HEK293 (cell line): Measurements from ENCODE around the gene PXDC1.

ENCODE experiments used
- CTCF ChIA-PET: fragments of 350-600 bp; formaldehyde crosslinking; extraction: SDS; loops from one replicate; lab custom pipeline; 2021; ENCODE audit warnings: antibody characterized with exemption; lab: Yijun Ruan, JAX
- POLR2A ChIA-PET: fragments of 300-600 bp; formaldehyde crosslinking; extraction: SDS; loops from one replicate; lab custom pipeline; 2020; ENCODE audit warnings: antibody characterized with exemption, inconsistent platforms; lab: Yijun Ruan, JAX
- H3K27ac ChIP-seq: fragments of 200-500 bp; sonication (Bioruptor generic); 2 replicates; pipeline ENCODE4 v1.5.1; 2014; ENCODE audit warnings: low read depth, low read length, control low read depth, inconsistent platforms; ENCODE audit errors: extremely low read depth
- H3K36me3 ChIP-seq, 2 experiments: fragments of 200-500 bp in 1 of 2; sonication (Bioruptor generic) in 1 of 2; 1 replicate in 1 of 2; 2 replicates in 1 of 2; pipeline ENCODE4 v1.5.1; 2014 to 2017; ENCODE audit warnings: inconsistent platforms in 2 of 2, low read length in 2 of 2; ENCODE audit not compliant: control insufficient read depth in 2 of 2, insufficient read depth in 1 of 2
- H3K4me1 ChIP-seq: fragments of 200-500 bp; sonication (Bioruptor generic); 2 replicates; pipeline ENCODE4 v1.5.1; 2014; ENCODE audit warnings: mild to moderate bottlenecking, low read length, inconsistent platforms; ENCODE audit not compliant: control insufficient read depth, insufficient read depth
- H3K4me3 ChIP-seq: 2 replicates; pipeline ENCODE4 v1.5.1; 2011; ENCODE audit warnings: low read depth, mild to moderate bottlenecking, control low read depth, low read length, moderate library complexity
- H3K9me3 ChIP-seq: fragments of 200-500 bp; sonication (Bioruptor generic); 2 replicates; pipeline ENCODE4 v1.5.1; 2014; ENCODE audit warnings: low read depth, low read length, inconsistent platforms; ENCODE audit not compliant: control insufficient read depth, insufficient read depth
- BCL11A ChIP-seq: fragments of 450-650 bp; formaldehyde crosslinking; IDR thresholded peaks from 2 replicates; pipeline ENCODE4 v1.5.1; 2016; ENCODE audit warnings: low read depth, missing biosample characterization, missing genetic modification characterization
- BCL11B ChIP-seq: fragments of 450-650 bp; formaldehyde crosslinking; IDR thresholded peaks from 2 replicates; pipeline ENCODE4 v1.5.1; 2016; ENCODE audit warnings: low read depth, missing biosample characterization, missing genetic modification characterization
- KLF9 ChIP-seq: fragments of 450-650 bp; formaldehyde crosslinking; IDR thresholded peaks from 2 replicates; pipeline ENCODE4 v1.5.1; 2016; ENCODE audit warnings: missing biosample characterization, missing genetic modification characterization, low read depth
- MYNN ChIP-seq: fragments of 450-650 bp; formaldehyde crosslinking; IDR thresholded peaks from 2 replicates; pipeline ENCODE4 v1.5.1; 2016; ENCODE audit warnings: missing biosample characterization, missing genetic modification characterization, borderline replicate concordance
- MZF1 ChIP-seq: fragments of 450-650 bp; formaldehyde crosslinking; IDR thresholded peaks from 2 replicates; pipeline ENCODE4 v1.5.1; 2017; ENCODE audit warnings: missing biosample characterization, missing genetic modification characterization, borderline replicate concordance
- OVOL3 ChIP-seq: fragments of 450-650 bp; formaldehyde crosslinking; IDR thresholded peaks from 2 replicates; pipeline ENCODE4 v1.5.1; 2016; ENCODE audit warnings: missing biosample characterization, missing genetic modification characterization
- YY2 ChIP-seq: fragments of 450-650 bp; formaldehyde crosslinking; IDR thresholded peaks from 2 replicates; pipeline ENCODE4 v1.5.1; 2016; ENCODE audit warnings: missing biosample characterization, missing genetic modification characterization
- ZBTB21 ChIP-seq: fragments of 450-650 bp; formaldehyde crosslinking; IDR thresholded peaks from 2 replicates; pipeline ENCODE4 v1.5.1; 2017; ENCODE audit warnings: missing biosample characterization, missing genetic modification characterization
- ZBTB26 ChIP-seq: fragments of 450-650 bp; formaldehyde crosslinking; optimal IDR thresholded peaks from 2 replicates; pipeline ENCODE3; 2016; ENCODE audit warnings: missing biosample characterization, mild to moderate bottlenecking, missing genetic modification characterization
- ZEB2 ChIP-seq: fragments of 450-650 bp; formaldehyde crosslinking; IDR thresholded peaks from 2 replicates; pipeline ENCODE4 v1.5.1; 2016; ENCODE audit warnings: missing biosample characterization, missing genetic modification characterization
- ZFP69B ChIP-seq: fragments of 450-650 bp; formaldehyde crosslinking; IDR thresholded peaks from 2 replicates; pipeline ENCODE4 v1.5.1; 2016; ENCODE audit warnings: missing biosample characterization, missing genetic modification characterization
- ZNF121 ChIP-seq: fragments of 450-650 bp; formaldehyde crosslinking; IDR thresholded peaks from 2 replicates; pipeline ENCODE4 v1.5.1; 2016; ENCODE audit warnings: missing biosample characterization, missing genetic modification characterization
- ZNF138 ChIP-seq: fragments of 450-650 bp; formaldehyde crosslinking; IDR thresholded peaks from 2 replicates; pipeline ENCODE4 v1.5.1; 2016; ENCODE audit warnings: missing biosample characterization, missing genetic modification characterization, borderline replicate concordance
- ZNF146 ChIP-seq: fragments of 450-650 bp; formaldehyde crosslinking; IDR thresholded peaks from 2 replicates; pipeline ENCODE4 v1.5.1; 2016; ENCODE audit warnings: missing biosample characterization, missing genetic modification characterization
- ZNF211 ChIP-seq: fragments of 450-650 bp; formaldehyde crosslinking; IDR thresholded peaks from 2 replicates; pipeline ENCODE4 v1.5.1; 2016; ENCODE audit warnings: low read depth, missing biosample characterization, missing genetic modification characterization
- ZNF214 ChIP-seq: fragments of 450-650 bp; formaldehyde crosslinking; IDR thresholded peaks from 2 replicates; pipeline ENCODE4 v1.5.1; 2017; ENCODE audit warnings: missing biosample characterization, mild to moderate bottlenecking, missing genetic modification characterization, borderline replicate concordance
- ZNF23 ChIP-seq: fragments of 450-650 bp; formaldehyde crosslinking; IDR thresholded peaks from 2 replicates; pipeline ENCODE4 v1.5.1; 2016; ENCODE audit warnings: missing biosample characterization, missing genetic modification characterization, borderline replicate concordance
- ZNF248 ChIP-seq: fragments of 450-650 bp; formaldehyde crosslinking; IDR thresholded peaks from 2 replicates; pipeline ENCODE4 v1.5.1; 2017; ENCODE audit warnings: missing biosample characterization, missing genetic modification characterization
- ZNF37A ChIP-seq: fragments of 450-650 bp; IDR thresholded peaks from 2 replicates; pipeline ENCODE4 v1.5.1; 2018; ENCODE audit warnings: missing biosample characterization, missing genetic modification characterization
- ZNF398 ChIP-seq: fragments of 450-650 bp; formaldehyde crosslinking; IDR thresholded peaks from 2 replicates; pipeline ENCODE4 v1.5.1; 2017; ENCODE audit warnings: missing biosample characterization, missing genetic modification characterization
- ZNF513 ChIP-seq: fragments of 450-650 bp; IDR thresholded peaks from 2 replicates; pipeline ENCODE4 v1.5.1; 2018; ENCODE audit warnings: missing biosample characterization, missing genetic modification characterization
- ZNF549 ChIP-seq: fragments of 450-650 bp; IDR thresholded peaks from 2 replicates; pipeline ENCODE4 v1.5.1; 2018; ENCODE audit warnings: missing biosample characterization, missing genetic modification characterization, mild to moderate bottlenecking, inconsistent platforms, moderate library complexity
- ZNF555 ChIP-seq: fragments of 450-650 bp; formaldehyde crosslinking; conservative IDR thresholded peaks from 2 replicates; pipeline ENCODE4 v1.5.1; 2017; ENCODE audit warnings: missing biosample characterization, mild to moderate bottlenecking, missing genetic modification characterization, inconsistent platforms
- ZNF571 ChIP-seq: fragments of 450-650 bp; formaldehyde crosslinking; IDR thresholded peaks from 2 replicates; pipeline ENCODE4 v1.5.0; 2017; ENCODE audit warnings: missing biosample characterization, missing genetic modification characterization

Gene PXDC1

GRCh38 chr6:3738381-3739131, 13.0 kb downstream of the PXDC1 start:
- ChIA-PET CTCF (interaction anchor here (0.5 to 0.7 kb wide), 4 partner anchors 199 to 488 kb away, joined by 3 to 4 read pairs (median 3); no protein-coding TSS in a partner anchor), POLR2A (no interaction called here)
- Histone ChIP-seq H3K36me3 (peaks cover 0 to 39% of the 10 kb centered on the region in 2 experiments; a peak in 2 of 3 replicates), H3K4me3 (no peak overlapping the region), H3K27ac (no peak overlapping the region), H3K9me3 (no peaks in the 10 kb centered on the region), H3K4me1 (peaks cover 6% of the 10 kb centered on the region; the same call in 1 of the 2 replicates)
- TF ChIP-seq ZEB2 (tag by site-specific recombination) (no peak), ZNF146 (tag by site-specific recombination) (no peak), ZNF37A (tag by site-specific recombination) (no peak), BCL11A (no peak), MZF1 (no peak), ZNF138 (tag by site-specific recombination) (no peak), ZNF214 (tag by site-specific recombination) (no peak), ZNF248 (tag by site-specific recombination) (no peak)

GRCh38 chr6:3737831-3738210, 13.7 kb downstream of the PXDC1 start:
- Histone ChIP-seq H3K4me3 (no peak overlapping the region), H3K4me1 (peaks cover 3% of the 10 kb centered on the region; the same call in 1 of the 2 replicates), H3K27ac (no peak overlapping the region), H3K9me3 (no peaks in the 10 kb centered on the region), H3K36me3 (peaks cover 0 to 39% of the 10 kb centered on the region in 2 experiments; a peak in 2 of 3 replicates)
- TF ChIP-seq KLF9 (tag by site-specific recombination) (no peak), OVOL3 (tag by site-specific recombination) (no peak), ZNF571 (tag by site-specific recombination) (no peak), ZNF513 (tag by site-specific recombination) (no peak), ZBTB21 (tag by site-specific recombination) (no peak), ZNF555 (no peak), ZFP69B (tag by site-specific recombination) (no peak), ZNF398 (tag by site-specific recombination) (no peak), YY2 (tag by site-specific recombination) (no peak), ZBTB26 (tag by site-specific recombination) (no peak), BCL11B (tag by site-specific recombination) (no peak), ZNF23 (tag by site-specific recombination) (no peak), ZNF121 (tag by site-specific recombination) (no peak), ZNF211 (no peak), ZNF549 (tag by site-specific recombination) (no peak), MYNN (tag by site-specific recombination) (no peak)
- ChIA-PET CTCF (interaction anchor here (0.7 kb wide), 1 partner anchor 276 kb away, joined by 4 read pairs; no protein-coding TSS in a partner anchor), POLR2A (no interaction called here)
